Measurements from ENCODE around the gene MOV10L1.

DNA sequence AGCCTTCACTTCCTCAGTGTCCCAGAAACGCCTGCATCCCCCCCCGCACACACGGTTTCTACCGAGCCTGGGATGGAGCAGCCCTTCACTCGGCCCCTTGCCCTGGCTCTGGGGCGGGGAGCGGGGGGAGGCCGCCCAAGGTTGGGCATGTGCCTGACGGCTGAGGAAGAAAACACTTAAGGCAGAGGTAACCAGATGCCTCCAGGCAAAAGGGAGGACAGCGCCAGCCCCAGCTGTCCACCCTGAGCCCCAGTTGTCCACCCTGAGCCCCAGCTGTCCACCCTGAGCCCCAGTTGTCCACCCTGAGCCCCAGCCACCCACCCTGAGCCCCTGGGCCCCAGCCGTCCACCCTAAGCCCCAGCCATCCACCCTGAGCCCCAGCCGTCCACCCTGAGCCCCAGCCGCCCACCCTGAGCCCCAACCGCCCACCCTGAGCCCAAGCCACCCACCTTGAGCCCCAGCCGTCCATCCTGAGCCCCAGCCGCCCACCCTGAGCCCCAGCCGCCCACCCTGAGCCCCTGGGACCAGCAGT is 27.9 kb upstream of the MOV10L1 start:
- TF ChIP-seq, protein P1, sequence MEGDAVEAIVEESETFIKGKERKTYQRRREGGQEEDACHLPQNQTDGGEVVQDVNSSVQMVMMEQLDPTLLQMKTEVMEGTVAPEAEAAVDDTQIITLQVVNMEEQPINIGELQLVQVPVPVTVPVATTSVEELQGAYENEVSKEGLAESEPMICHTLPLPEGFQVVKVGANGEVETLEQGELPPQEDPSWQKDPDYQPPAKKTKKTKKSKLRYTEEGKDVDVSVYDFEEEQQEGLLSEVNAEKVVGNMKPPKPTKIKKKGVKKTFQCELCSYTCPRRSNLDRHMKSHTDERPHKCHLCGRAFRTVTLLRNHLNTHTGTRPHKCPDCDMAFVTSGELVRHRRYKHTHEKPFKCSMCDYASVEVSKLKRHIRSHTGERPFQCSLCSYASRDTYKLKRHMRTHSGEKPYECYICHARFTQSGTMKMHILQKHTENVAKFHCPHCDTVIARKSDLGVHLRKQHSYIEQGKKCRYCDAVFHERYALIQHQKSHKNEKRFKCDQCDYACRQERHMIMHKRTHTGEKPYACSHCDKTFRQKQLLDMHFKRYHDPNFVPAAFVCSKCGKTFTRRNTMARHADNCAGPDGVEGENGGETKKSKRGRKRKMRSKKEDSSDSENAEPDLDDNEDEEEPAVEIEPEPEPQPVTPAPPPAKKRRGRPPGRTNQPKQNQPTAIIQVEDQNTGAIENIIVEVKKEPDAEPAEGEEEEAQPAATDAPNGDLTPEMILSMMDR (IDR thresholded peaks at IDR 0.05) = no peak
- no peak for TF ChIP-seq POLR2AphosphoS5 (IDR thresholded peaks at IDR 0.05)
- TF ChIP-seq POLR2A (IDR thresholded peaks at IDR 0.05) = no peak
